ENCODE measurements around the gene RNU6-9.

DNA sequence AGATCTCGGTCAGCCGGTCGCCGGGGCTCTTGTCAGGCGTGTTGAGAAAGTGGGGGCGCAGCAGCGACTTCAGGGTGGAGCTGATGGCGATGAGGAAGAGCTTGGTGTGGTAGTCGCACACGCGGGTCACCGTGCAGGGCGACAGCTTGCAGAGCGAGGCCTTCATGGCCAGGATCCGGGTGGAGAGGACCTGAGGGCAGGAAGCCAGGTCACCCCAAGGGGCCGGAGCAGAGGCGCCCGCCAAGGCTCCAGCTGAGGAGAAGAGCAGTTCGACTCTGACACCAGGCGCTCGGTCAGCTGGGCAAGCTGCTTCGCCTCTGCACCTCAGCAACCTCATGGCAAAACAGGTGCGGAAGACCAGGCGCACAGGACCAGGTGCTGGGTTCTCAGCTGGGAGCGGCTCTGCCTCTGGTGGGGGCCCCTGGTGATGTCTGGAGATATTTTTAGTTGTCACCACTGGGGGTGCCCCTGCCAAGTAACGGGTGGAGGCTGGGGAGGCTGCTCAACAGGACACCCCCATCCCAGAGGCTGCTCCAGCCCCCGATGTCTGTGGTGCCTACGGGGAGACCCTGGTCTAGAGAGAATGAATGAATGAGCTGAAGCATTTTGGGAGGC lies 17.9 kb upstream of the RNU6-9 start:
- TF ChIP-seq, protein P1, sequence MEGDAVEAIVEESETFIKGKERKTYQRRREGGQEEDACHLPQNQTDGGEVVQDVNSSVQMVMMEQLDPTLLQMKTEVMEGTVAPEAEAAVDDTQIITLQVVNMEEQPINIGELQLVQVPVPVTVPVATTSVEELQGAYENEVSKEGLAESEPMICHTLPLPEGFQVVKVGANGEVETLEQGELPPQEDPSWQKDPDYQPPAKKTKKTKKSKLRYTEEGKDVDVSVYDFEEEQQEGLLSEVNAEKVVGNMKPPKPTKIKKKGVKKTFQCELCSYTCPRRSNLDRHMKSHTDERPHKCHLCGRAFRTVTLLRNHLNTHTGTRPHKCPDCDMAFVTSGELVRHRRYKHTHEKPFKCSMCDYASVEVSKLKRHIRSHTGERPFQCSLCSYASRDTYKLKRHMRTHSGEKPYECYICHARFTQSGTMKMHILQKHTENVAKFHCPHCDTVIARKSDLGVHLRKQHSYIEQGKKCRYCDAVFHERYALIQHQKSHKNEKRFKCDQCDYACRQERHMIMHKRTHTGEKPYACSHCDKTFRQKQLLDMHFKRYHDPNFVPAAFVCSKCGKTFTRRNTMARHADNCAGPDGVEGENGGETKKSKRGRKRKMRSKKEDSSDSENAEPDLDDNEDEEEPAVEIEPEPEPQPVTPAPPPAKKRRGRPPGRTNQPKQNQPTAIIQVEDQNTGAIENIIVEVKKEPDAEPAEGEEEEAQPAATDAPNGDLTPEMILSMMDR (IDR thresholded peaks at IDR 0.05), result no peak
- TF ChIP-seq EP300 (IDR thresholded peaks at IDR 0.05), result no peak

All from suprapubic skin (tissue), 3 donors.